22Rv1 (cell line): ENCODE results near the gene WNK4.

Experiments used
- H3K27ac ChIP-seq: fragments of 450-650 bp; 2 replicates; pipeline ENCODE4 v1.5.1; 2017
- ZFX ChIP-seq: fragments of 450-650 bp; IDR thresholded peaks from 2 replicates; pipeline ENCODE4 v1.6.1; 2017; ENCODE audit warnings: antibody characterized with exemption, borderline replicate concordance
- TF ChIP-seq, protein P1 (sequence below): fragments of 450-650 bp; IDR thresholded peaks from 2 replicates; pipeline ENCODE4 v1.5.1; 2017; ENCODE audit warnings: mild to moderate bottlenecking

The WNK4 gene

DNA sequence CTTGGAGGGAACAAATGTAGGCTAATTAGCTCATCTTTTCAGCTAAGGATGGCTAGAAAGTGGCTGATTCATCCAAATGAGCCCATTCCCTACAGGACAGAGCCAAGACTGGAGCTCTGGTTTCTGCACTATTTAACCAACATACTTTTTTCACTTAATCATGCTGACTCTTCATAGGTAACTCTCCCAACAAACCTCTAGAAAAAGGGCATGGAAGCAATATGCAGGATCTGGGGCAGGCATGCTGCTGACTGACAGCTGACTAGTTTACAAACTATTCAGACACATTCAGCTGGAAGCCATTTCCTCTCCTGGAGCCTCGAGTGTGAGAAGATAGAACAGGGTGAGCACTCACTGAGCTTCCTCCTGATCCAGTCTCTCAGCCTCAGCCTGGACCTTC lies 37.5 kb downstream of the WNK4 start:
- TF ChIP-seq, protein P1, sequence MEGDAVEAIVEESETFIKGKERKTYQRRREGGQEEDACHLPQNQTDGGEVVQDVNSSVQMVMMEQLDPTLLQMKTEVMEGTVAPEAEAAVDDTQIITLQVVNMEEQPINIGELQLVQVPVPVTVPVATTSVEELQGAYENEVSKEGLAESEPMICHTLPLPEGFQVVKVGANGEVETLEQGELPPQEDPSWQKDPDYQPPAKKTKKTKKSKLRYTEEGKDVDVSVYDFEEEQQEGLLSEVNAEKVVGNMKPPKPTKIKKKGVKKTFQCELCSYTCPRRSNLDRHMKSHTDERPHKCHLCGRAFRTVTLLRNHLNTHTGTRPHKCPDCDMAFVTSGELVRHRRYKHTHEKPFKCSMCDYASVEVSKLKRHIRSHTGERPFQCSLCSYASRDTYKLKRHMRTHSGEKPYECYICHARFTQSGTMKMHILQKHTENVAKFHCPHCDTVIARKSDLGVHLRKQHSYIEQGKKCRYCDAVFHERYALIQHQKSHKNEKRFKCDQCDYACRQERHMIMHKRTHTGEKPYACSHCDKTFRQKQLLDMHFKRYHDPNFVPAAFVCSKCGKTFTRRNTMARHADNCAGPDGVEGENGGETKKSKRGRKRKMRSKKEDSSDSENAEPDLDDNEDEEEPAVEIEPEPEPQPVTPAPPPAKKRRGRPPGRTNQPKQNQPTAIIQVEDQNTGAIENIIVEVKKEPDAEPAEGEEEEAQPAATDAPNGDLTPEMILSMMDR: no peak
- no peak for TF ChIP-seq ZFX
- H3K27ac ChIP-seq: no peak overlapping the region

DNA sequence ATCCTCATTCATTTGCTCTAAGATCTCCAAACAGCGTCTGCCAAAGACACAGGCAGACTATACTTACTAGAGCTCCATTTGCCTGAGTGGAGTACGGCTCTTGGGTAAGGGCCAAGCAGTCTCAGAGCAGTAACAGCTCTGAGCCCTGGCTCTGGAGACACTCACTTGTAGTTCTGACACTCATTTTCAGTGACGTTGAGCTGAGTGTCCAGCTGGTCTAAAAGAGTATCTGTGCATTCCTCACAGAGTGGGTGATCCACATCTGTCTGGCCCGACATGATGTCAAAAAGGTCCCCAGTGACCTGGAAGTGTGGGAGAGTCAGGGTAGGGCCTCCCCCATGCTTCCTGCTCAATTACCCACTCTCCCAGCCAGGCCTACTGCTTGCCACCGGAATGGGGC lies 38.0 kb downstream of the WNK4 start:
- no peak overlapping the region for H3K27ac ChIP-seq
- TF ChIP-seq, protein P1: no peak
- no peak for TF ChIP-seq ZFX

DNA sequence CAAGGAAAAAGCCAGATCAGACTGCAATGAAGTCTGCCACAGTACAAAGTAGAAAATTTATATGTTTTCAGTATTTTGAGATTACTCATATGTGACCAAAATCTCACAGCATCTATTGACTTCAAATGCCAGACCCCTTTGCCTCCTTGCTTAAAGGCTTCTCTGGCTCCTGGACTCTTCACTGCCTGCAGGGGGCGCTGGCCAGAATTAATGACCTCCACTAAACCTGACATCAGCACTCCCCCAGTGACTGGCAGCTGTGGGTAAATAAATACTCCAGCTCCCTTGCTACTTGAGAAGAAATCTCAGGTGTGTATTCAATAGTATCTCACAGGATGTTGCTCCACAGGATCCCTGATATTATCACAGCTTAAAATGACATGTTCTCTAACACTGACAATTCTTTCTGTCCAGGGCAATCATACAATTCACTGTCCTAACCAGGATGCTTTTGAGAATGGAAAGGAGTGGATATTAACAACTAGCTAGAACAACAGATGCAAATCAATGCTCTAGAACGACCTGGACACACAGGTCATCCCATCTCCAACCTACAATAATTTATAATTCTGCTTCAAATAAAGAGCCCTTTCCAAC lies 39.6 kb downstream of the WNK4 start:
- TF ChIP-seq, protein P1: peak; percentile 88
- no peak for TF ChIP-seq ZFX
- no peak overlapping the region for H3K27ac ChIP-seq

DNA sequence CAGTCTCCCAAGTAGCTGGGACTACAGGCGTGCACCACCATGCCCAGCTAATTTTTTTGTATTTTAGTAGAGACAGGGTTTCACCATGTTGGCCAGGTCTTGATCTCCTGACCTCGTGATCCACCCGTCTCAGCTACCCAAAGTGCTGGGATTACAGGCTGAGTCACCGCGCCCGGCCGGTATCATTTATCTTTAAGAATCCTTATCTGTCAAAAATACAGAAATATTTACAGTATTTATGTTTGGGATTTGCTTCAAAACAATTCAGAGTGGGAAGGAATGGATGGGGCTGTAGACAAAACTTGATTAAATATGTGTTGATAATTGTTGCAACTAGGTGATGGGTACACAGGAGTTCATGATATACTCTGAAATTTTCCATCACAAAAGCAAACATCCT lies 40.8 kb downstream of the WNK4 start:
- TF ChIP-seq ZFX: no peak
- TF ChIP-seq, protein P1: no peak
- no peak overlapping the region for H3K27ac ChIP-seq

DNA sequence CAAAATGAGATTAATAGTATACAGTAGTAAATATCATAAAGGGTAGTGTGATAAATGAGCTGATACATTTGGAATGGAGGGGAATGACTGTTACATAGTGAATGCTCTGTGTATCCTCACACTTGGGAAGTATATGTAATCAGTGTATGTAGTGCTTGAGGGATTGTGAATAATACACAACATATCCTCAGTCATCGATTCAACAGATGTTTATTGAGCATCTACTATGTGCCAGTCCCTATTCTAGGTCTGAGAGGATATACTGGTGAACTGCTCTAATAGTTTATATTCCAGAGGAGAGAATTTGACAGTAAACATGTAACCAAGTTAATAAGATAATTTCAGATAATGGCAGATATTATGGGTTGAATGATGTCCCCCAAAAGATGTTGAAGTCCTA lies 47.1 kb downstream of the WNK4 start:
- H3K27ac ChIP-seq: no peak overlapping the region
- TF ChIP-seq, protein P1: no peak
- no peak for TF ChIP-seq ZFX

DNA sequence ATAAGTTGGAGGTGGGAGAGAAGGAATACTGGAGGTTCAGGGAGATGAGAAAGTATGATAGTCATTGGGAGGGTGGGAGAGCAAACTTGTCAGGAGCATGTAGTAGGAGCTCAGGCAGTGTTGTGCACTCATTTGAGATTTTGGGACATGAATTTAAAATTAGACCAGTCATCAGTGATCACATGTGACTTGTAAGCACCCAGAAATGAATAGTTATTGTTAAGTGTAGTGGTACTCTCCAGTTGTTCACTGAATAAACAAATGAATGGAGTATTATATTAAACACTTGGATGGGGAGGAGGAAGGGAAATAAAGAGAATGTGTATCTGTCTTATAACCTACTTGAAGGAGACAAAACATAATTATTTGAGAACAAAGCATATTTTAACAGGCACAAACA lies 50.6 kb downstream of the WNK4 start:
- TF ChIP-seq, protein P1: no peak
- no peak for TF ChIP-seq ZFX
- H3K27ac ChIP-seq: no peak overlapping the region

DNA sequence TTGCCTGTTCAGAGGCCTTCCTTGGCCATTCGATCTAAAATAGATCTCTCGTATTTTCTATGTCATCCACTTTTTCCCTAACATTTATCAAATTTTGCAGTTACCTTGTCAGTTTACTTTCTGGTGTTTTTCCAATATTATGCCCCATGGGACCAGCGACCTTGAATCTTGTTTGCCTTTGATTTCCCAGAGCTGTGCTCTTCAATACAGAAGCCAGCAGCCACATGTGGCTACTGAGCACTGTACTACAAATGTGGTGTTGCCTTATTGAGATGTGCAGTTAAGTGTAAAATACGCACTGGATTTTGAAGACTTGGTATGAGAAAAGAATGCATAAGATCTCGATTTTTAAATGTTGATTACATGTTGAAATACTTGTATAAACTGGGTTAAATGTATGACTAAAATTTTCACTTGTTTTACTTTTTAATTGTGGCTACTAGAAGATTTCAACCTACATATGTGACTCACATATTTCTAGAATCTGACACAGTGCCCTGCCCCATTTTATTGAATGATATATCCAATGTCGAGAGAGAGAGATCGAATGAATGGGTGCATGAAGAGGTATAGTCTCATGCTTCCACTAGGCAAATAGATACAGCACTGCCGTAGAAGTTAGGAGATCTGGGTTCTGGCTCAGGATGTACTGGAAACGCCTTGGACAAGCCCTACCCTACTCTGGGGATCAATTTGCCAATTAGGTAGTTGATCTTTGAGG lies 52.0 kb downstream of the WNK4 start:
- H3K27ac ChIP-seq: peak overlapping the region; percentile 70
- TF ChIP-seq, protein P1: no peak
- TF ChIP-seq ZFX: no peak
